Measurements from ENCODE around the gene MPPED1. TPM values are rescaled to one million over a fixed set of nuclear protein-coding genes. Genes with fewer than 3 reads are reported as not detected.

Gene MPPED1
- total RNA-seq, 1 donor: not detected

DNA sequence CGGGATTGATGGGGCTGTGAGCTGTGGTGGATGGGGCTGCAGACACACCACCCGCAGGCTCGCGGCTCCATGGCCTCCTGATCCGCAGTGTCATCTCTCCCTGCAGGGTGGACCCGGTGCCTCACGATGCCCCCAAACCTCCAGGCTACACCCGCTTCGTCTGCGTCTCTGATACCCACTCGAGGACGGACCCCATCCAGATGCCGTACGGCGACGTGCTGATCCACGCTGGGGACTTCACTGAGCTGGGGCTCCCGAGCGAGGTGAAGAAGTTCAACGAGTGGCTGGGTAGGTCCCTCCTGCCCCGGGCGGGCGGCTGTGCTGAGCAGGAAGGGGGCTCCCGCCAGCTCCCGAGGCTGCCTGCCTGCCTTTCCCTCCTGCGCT, 23.1 kb downstream of the MPPED1 start:
- no peak overlapping the region for H3K4me3 ChIP-seq (ENCODE audit: low read depth, low read length)
- DNase-seq (ENCODE audit: low read depth): no peak
- TF ChIP-seq, protein P1, sequence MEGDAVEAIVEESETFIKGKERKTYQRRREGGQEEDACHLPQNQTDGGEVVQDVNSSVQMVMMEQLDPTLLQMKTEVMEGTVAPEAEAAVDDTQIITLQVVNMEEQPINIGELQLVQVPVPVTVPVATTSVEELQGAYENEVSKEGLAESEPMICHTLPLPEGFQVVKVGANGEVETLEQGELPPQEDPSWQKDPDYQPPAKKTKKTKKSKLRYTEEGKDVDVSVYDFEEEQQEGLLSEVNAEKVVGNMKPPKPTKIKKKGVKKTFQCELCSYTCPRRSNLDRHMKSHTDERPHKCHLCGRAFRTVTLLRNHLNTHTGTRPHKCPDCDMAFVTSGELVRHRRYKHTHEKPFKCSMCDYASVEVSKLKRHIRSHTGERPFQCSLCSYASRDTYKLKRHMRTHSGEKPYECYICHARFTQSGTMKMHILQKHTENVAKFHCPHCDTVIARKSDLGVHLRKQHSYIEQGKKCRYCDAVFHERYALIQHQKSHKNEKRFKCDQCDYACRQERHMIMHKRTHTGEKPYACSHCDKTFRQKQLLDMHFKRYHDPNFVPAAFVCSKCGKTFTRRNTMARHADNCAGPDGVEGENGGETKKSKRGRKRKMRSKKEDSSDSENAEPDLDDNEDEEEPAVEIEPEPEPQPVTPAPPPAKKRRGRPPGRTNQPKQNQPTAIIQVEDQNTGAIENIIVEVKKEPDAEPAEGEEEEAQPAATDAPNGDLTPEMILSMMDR (IDR thresholded peaks at IDR 0.05; ENCODE audit: insufficient read depth, low read length): no peak

DNA sequence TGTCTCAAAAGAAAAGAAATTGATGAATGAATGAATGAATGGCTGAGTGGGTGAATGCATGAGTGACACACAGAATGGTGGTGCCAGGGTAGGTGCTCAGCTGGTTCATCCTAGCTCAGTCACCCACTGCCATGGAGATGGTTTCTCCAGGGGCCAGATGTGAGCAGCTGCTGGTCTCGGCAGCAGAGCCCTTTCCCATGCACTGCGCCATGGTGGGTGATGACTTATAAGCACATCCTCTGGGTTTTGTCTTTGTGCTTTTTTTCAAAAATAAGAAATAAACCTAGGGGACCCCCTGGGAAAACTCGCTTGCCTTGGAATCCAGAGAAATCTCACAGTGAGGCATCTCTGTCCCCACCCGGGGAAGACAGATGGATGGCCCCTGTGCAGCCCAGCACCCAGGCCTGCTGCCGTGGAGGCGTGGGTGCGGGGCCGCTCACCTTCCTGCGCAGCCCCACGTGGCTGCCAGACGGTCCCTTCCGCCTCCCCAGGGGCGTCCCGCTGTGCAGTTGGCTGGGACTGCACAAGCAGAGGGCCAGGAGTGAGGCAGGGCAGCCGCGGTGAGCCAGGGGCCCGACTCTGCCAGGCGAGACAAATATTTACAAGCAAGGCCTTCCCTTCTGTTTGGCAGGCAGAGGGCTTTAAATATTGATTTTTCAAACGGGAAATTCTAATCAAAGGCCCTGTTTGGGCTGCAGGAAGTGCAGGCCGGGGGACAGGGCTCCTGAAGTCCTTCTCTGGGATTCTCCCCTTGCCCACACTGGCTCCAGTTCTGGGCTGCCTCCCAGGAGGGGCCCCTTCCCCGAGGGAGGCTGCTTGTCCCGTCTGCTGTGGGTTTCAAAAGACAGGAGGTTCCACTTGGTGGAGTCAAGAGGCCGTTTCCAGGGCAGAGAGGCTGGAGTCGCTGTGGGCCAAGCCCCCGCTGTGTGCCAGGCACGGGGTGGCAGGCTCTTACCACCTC, 24.3 kb downstream of the MPPED1 start:
- TF ChIP-seq, protein P1 (IDR thresholded peaks at IDR 0.05; ENCODE audit: insufficient read depth, low read length): no peak
- DNase-seq (ENCODE audit: low read depth): no peak
- no peak overlapping the region for H3K4me3 ChIP-seq (ENCODE audit: low read depth, low read length)

DNA sequence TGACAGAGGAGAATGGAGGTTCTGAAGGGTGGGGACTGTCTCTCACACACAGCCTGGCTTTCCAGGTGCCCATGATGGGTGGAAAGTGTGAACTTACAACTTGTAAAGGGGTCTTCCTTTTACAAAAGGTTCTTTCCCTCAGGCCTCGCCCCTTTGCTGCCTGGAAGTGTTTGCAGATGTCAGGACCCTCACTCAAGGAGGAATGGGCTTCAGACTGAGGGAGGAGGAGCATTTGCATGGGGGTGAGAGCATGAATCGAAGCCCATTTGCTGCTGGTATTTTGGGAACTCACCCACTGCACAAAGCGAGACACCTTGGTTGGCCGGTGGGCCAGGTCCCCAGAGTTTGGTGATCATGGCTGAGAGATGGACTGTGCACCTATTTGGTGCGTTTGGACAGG, 25.1 kb downstream of the MPPED1 start:
- H3K4me3 ChIP-seq (ENCODE audit: low read depth, low read length): no peak overlapping the region
- no peak for DNase-seq (ENCODE audit: low read depth)
- TF ChIP-seq, protein P1 (IDR thresholded peaks at IDR 0.05; ENCODE audit: insufficient read depth, low read length): no peak

DNA sequence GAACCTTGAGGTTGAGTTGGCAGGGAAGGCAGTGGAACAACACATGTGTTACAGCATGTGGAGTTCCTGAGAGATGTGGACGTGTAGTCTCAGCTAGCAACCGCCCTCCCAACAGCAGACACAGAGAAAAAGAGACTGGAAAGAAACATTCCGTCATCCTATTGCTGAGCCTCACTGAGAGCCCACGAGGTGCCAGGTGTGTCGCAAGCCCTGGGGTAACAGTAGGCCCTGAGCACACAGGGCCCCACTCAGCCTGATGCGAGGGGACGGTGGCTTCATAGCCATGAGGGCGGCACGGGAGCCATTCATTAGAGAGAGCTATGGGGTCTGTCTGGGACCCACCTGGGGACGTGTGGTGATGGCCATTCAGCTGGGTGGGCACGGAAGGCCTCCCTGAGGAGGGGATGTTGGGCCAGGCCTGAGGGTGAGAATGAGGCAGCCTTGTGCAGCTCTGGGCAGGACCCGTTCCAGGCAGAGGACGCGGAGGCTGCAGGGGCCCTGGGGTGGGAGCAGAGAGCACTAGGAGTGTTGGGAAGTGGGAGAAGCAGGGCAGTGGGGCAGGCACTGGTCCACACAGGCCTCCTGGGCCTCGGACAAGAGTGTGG, 26.2 kb downstream of the MPPED1 start:
- TF ChIP-seq, protein P1 (IDR thresholded peaks at IDR 0.05; ENCODE audit: insufficient read depth, low read length): no peak
- no peak for DNase-seq (ENCODE audit: low read depth)

DNA sequence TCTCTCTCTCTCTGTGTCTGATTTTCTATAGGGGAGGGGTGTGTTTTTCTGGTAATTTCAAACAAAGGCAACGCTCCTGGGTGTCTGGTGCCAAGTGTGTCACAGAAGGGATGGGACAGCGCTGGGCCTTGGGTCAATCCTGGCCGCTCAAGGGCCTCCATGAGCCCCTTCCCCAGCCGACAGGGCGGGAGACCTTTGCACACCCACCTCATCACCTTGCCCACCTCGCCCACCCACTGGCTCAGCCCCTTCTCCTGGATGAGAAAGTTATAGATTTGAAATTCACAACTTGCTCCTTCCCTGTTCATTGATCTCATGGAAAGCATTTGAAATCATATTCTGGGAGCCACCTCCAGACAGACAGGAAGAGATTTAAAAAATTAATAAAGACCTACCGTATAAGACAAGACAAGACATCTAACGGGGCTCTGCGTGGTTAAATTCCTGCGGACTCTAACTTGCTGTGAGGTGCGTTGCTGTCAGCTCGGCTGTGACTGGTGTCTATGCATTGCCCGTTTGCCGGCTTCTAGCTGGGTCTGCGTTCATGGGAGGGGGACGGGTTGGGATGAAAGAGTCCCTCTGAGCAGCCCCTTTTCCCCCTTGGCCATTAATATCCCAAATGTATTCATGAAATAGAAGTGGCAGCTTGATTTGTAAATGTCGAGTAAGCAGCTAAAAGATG, 27.0 kb downstream of the MPPED1 start:
- TF ChIP-seq, protein P1 (IDR thresholded peaks at IDR 0.05; ENCODE audit: insufficient read depth, low read length): no peak
- no peak overlapping the region for H3K4me3 ChIP-seq (ENCODE audit: low read depth, low read length)
- DNase-seq (ENCODE audit: low read depth): no peak

More for the DNA sequence above, 26.2 kb downstream of the MPPED1 start:
- no peak overlapping the region for H3K4me3 ChIP-seq (ENCODE audit: low read depth, low read length)

DNA sequence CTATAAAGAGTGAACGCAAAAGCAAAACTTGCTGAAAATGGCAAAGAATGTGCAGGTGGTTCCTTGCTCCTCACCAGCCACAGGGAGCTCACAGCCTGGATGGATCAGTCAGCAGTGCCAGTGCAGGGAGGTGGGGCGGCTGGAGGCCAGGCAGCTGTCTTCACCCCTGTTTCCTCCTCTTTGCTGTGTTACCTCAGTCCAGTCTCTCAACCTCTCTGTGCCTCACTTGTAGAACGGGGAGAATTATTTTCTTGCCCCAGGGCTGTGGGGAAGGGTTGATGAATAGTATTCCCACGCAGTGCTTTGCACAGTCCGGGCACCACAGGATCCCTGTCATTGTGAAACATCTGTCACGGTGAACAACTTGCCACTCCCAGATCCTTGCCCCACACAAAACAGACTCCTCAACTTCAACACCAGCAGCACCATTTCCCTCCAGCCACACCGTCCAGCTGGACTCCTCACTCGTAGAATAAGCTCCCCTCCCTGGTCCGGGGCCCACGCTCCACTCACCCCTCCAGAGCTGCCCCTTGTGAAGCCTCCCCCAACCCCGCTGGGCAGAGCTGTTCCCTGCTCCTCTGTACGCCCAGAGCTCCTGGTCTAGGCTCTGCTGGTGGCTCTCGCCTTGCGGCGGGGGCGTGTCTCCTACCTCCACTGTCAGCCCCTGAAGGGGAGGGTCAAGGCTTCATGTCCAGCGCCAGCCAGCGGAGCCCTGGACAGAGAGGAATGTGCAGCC, 27.7 kb downstream of the MPPED1 start:
- no peak for DNase-seq (ENCODE audit: low read depth)
- H3K4me3 ChIP-seq (ENCODE audit: low read depth, low read length): no peak overlapping the region
- TF ChIP-seq, protein P1 (IDR thresholded peaks at IDR 0.05; ENCODE audit: insufficient read depth, low read length): no peak

Measured in fibroblast of the aortic adventitia (primary cell).